Measurements from ENCODE around the gene DDX1.

DDX1 gene

DNA sequence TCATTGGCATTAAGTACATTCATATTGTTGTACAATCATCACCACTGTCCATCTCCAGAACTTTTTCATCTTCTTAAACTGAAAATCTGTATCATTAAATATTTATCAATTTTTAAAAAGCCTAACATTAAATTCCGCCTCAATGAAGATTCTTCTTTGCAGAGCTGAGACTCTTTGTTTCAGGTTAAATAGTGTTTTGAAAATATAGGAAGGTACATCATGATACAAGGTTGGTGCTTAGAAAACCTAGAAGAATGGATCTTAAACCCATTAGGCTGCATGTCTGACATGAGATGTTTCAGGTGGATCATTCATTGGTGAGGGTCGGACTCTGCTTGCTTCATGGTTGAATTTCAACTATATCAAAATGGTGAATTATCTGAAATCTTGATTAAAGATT lies 30.5 kb downstream of the DDX1 start:
- TF ChIP-seq, protein P1, sequence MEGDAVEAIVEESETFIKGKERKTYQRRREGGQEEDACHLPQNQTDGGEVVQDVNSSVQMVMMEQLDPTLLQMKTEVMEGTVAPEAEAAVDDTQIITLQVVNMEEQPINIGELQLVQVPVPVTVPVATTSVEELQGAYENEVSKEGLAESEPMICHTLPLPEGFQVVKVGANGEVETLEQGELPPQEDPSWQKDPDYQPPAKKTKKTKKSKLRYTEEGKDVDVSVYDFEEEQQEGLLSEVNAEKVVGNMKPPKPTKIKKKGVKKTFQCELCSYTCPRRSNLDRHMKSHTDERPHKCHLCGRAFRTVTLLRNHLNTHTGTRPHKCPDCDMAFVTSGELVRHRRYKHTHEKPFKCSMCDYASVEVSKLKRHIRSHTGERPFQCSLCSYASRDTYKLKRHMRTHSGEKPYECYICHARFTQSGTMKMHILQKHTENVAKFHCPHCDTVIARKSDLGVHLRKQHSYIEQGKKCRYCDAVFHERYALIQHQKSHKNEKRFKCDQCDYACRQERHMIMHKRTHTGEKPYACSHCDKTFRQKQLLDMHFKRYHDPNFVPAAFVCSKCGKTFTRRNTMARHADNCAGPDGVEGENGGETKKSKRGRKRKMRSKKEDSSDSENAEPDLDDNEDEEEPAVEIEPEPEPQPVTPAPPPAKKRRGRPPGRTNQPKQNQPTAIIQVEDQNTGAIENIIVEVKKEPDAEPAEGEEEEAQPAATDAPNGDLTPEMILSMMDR (IDR thresholded peaks at IDR 0.05; ENCODE audit: borderline replicate concordance, insufficient read depth, low read depth, low read length), result no peak
- no peak overlapping the region for H3K4me3 ChIP-seq (ENCODE audit: low read depth, low read length)

DNA sequence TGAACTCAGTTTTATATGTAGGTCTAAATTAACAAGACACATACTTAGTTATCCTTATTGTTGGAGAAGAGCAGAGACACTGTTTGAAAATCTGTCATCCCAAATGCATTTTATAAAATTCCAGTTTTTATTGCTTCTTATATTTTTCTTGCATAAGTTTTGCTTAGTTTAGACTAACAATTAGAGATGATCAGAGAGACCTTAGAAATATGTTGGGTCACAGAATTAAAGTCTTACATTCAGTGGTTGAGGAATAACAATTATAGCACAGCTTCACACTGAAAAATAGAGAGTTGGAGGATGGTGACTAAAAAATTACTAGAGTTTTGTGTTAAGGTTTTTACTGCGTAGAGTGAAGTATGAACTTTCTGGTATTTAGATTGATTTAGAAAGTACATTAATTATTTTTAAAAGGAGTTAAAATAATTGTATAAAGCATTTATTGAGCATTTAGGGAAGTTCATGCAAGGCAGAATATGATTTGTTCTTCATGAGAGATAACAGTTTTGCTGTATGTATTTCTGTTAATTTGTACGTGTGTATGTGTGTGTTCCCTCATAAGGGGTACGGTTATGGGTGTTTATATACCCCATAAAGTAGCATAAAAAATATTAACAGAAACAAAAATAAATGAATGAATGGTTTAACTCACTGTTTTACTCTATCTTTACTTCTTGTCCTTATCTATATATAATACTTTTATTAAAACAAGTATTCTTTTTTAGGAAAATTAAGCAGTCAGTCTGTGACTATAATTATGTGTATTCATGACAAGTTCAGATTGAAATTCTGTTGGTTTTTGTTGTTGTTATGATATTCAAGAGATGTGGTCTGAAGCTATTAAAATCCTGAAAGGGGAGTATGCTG lies 31.2 kb downstream of the DDX1 start:
- no peak overlapping the region for H3K4me3 ChIP-seq (ENCODE audit: low read depth, low read length)
- TF ChIP-seq, protein P1 (IDR thresholded peaks at IDR 0.05; ENCODE audit: borderline replicate concordance, insufficient read depth, low read depth, low read length), result no peak

DNA sequence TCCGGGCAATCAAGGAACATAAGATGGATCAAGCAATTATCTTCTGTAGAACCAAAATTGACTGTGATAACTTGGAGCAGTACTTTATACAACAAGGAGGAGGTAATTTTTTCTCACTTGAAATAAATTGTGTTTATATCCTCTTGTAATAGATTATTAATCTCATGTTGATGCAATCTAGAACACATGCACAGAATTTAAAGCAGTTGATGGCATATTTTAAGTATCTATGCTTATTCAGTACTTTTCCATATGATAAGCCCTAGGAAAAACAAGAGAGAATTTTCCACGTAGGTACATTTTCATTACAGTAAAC lies 31.8 kb downstream of the DDX1 start:
- TF ChIP-seq, protein P1 (IDR thresholded peaks at IDR 0.05; ENCODE audit: borderline replicate concordance, insufficient read depth, low read depth, low read length), result no peak
- no peak overlapping the region for H3K4me3 ChIP-seq (ENCODE audit: low read depth, low read length)

DNA sequence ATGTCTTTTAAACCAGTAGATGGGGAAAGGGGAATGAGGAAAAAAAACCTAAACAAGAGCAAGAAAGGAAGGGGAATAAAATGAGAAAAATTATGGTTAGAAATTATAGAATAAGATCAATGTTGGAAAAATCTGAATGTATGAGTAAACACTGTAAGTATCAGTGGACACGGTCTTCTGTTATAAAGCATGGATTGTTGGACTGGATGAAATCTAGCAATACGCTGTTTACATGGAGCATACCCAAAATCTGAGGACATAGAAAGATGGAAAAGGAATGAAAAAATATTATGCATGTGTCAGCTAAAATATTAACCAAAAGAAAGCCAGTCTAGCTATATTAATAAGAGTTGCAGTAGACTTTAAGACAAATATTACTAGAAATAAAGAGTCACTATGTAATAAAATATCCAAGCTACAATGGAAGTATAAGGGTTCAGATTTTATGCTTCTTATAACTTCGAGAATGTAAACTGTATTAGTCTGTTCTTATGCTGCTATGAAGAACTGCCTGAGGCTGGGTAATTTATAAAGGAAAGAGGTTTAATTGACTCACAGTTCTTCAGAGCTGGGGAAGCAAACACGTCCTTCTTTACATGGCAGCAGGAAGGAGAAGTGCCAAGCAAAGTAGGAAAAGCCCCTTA lies 32.4 kb downstream of the DDX1 start:
- TF ChIP-seq, protein P1 (IDR thresholded peaks at IDR 0.05; ENCODE audit: borderline replicate concordance, insufficient read depth, low read depth, low read length), result no peak
- H3K4me3 ChIP-seq (ENCODE audit: low read depth, low read length), result no peak overlapping the region

DNA sequence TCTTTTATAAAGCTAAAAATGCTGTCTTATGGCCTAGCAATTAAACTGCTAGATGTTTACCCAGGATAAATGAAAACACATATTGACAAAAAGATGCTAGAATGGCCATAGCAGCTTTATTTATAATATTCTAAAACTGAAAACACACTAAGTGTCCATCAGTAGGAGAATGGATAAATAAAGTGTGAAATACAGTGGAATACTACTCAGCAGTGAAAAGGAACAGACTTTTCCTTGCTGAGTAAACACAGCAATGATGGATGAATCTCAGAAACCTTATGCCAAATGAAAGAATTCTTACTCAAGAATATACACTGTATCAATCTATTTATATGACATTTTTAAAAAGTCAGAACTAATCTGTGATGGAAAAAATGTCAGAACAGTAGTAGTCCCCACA lies 33.2 kb downstream of the DDX1 start:
- TF ChIP-seq, protein P1 (IDR thresholded peaks at IDR 0.05; ENCODE audit: borderline replicate concordance, insufficient read depth, low read depth, low read length), result no peak

DNA sequence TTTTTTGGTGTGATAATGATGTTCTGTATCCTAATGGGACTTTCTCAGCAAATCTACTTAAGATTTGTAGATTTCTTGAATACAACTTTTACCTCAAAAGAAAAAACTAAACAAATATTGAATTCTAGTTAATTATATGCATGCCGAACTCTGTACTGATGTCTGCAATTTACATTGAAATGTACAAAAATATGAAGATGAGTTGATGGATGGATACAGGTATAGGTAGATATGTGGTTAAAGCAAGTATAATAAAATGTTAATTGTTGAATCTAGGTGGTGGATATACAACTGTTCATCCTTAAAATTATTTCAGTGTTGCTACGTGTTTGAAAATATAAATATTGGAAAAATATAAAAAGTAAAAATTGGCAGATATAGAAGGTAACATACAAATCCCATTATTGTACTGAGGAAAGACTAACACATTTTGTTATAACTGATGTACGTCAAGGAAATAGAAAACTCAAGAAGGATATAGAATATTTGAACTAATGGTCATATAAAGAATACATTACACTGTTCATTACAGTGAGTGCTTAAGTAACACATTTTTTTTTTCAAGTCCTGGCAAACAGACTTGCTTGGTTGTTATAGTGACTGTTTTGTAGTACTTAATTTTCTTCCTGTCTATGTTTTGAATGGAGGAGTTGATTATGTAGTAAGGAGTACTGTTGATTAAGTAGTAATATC lies 33.8 kb downstream of the DDX1 start:
- TF ChIP-seq, protein P1 (IDR thresholded peaks at IDR 0.05; ENCODE audit: borderline replicate concordance, insufficient read depth, low read depth, low read length), result no peak
- H3K4me3 ChIP-seq (ENCODE audit: low read depth, low read length), result no peak overlapping the region

More for the DNA sequence above, 33.2 kb downstream of the DDX1 start:
- H3K4me3 ChIP-seq (ENCODE audit: low read depth, low read length), result no peak overlapping the region
